Ecto neural progenitor cell (in vitro differentiated cells): ENCODE measurements around the gene RTCB.

Experiments used
- DNase-seq: peaks from one replicate; pipeline ENCODE4 v3.0.0-alpha.2; 2018; ENCODE audit warnings: low spot score

The RTCB gene

DNA sequence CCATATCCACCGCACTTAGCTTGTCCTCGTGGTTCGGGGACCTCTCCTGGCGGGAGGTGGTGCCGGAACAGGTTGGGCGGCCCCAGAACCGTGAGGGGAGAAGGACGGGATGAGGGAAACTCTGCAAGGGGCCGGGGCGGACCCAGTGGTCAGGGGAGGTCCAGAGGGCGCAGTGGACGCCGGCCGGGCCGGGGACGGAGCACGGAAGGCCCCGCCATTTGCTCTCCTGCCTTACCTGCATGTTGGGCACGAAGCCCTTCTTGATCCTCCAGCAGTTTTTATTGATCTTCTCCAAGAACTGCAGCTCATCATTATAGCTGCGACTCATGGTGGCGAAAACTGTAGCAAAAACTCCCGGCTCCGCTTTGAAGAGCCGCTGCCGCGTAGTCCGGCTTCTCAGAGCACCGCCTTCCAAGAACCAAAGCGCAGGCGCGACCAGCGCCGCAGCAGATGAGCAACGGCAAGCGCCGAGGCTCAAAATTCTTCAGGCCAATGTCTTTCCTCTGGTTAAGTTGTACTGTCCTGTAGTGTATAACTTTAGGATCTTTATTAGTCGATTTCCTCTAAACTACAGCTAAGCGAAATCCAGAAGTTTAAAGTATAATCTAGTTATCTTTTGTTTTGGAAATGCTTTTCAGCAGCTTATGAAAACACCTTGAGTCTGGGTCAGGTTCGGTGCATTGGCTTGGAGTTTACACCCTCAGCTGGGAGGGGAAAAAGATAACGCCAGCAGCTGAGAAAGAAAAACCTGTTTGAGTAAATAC is at the start of gene RTCB:
Gene RTCB (minus strand): TSS at position 419 of the 764 bp plus-strand sequence. CDS start 91 bp downstream, at position 328.
- peak; percentile 94 for DNase-seq

DNA sequence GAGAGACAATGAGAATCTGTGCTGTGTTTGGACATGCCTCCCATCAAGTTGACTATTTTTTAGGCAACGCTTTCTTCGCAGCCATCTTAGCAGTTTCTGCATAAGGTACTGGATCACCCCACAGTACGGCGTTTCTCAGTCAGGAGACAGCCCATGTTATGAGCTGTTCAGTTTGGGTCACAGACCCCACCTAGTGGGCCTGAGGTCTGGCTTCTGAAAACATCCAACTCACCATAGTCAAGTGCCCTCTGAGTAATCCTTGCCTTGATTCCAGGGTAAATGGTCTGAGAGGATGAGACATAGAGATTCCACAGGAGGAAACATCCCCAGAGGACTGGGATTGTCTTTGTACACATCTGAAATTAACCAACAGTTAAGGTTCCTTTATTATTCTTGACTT is 45.0 kb upstream of the RTCB start:
- no peak for DNase-seq

DNA sequence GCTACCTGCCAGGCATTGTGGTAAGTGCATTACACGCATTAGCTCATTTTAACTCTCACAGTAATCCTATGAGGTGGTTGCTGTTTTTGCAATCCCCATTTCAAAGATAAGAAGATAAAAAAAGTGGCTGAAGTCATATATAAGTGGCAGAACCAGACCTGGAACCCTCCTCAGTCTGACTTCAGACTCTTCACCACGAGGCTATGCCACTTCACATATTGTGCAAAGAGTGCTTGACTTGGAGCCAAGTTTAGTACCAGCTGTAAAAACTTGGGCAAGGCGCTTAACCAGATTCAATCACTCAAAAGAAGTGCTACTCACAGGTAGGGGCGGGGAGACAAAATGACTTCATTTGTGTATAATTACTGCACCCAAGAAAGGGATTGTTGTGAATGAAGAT is 36.9 kb upstream of the RTCB start:
- DNase-seq, result no peak

- DNase-seq, result no peak
Measured at GRCh38 chr22:32446321-32446720, 34.3 kb upstream of the RTCB start.

GRCh38 chr22:32444068-32444467 is 32.0 kb upstream of the RTCB start:
- DNase-seq, result no peak

DNA sequence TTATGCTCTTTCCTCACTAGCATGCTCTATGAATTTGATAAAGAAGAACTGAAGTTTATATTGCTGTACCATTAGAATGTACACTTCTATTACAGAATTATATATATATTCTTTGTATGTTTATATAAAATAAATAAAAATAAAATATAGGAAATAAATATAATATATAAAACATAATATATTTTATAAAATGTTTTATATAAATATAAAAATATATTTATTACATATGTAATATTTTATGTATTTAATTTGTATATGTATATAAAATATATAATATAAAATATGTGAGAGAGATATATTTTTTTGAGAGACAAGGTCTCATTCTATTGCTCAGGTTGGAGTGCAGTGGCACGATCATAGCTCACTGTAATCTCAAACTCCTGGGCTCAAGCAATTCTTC is 18.3 kb upstream of the RTCB start:
- DNase-seq, result no peak

DNA sequence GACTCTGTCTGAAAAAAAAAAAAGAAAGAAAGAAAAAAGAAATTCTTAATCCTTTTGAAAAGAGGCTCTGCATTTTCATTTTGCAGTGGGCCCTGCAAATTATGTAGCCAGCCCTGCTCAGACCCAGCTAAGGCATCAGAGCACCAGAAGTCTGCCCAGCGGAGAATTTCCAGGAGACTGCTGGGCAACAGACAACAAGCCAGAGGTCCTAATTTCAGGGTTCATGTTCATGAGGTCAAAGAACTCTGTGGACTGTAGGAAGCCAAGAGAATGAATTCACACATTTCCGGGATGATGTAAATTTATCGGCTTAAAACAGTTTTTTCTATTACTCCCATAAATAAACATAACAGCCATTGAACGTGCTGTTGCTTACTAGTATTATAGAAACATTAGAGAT is 14.8 kb upstream of the RTCB start:
- DNase-seq, result no peak

DNA sequence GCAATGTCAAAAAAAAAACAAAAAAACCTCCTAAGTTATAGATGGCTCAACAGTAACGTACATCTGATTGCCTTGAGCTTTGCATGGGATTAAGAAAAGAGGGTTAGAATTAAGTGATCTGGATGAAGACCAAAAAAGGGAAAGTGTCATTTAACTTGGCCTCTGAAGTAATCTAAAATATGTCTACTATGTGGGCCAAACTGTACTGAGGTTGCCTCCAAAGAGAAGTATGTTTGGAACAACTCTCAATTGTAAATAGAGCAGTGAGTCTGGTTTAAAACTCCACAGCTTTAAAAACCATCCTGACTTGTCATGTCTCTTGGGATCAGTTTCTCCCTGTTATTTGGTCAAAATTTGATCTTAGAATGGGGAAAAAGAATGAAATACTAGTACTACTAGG is 11.6 kb upstream of the RTCB start:
- DNase-seq, result no peak

GRCh38 chr22:32422062-32422461 is 10.0 kb upstream of the RTCB start:
- no peak for DNase-seq

DNA sequence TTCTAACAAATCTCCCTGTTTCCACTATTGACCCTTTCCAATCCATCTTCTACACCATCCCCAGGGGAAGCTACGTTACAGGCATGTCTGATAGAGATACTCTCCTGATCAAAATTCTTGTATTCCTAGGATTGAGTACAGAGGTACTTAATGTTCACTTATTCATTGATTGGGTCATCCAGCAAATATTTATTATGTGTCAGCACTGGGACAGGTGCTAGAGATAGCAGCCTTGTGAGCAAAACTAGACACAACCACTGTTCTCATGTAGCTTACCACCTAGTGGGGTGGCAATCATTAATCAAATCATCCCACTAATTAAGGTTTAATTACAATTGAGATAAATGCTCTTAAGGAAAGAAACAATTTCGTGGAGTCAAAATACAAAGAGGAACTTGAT is 9.4 kb upstream of the RTCB start:
- no peak for DNase-seq

DNA sequence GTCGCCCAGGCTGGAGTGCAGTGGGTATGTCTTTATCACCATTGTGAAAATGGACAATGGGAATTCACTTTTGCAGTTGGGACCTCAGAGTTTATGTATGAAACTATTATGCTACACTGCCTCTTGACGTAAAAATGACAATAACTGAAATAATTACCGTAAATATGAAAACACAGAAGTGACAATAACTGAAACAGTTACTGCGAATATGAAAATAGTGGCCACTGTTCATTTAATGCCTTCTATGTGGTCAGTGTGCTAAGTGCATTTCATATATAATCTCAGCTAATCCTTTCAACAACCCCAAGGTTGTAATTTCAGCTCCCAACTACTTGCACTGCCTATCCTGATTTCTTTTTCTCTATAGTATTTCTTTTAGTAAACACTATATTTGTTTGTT is 5.9 kb upstream of the RTCB start:
- no peak for DNase-seq

DNA sequence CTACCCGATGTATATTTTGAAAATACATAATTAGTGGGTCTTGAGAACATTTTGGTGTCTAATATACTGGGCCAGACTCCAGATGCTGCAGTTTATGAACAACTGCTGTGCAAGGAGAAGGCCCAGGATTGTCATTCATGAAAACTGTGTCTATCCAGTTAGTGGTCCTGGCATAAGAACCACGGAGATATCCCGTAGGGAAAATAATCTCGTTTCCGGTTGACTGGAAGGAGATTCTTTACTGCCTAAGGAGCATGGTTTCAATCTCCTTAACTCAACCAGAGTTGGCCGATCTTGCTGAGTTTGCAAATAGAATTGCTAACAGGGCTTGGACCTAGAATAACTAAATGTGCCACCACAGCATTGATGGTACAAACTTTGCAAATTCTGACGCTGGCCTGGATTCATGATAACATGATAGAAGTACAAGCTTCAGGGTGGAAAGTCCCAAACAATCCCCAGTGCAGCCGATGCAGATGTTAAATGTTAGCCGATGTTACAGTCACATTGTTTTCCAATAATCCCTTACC is 4.6 kb upstream of the RTCB start:
- DNase-seq, result no peak

GRCh38 chr22:32414191-32414590 is 2.1 kb upstream of the RTCB start:
- DNase-seq, result no peak

GRCh38 chr22:32413719-32414118 is 1.7 kb upstream of the RTCB start:
- DNase-seq, result no peak

GRCh38 chr22:32411402-32411801 is 645 bp downstream of the RTCB start:
- DNase-seq, result no peak

DNA sequence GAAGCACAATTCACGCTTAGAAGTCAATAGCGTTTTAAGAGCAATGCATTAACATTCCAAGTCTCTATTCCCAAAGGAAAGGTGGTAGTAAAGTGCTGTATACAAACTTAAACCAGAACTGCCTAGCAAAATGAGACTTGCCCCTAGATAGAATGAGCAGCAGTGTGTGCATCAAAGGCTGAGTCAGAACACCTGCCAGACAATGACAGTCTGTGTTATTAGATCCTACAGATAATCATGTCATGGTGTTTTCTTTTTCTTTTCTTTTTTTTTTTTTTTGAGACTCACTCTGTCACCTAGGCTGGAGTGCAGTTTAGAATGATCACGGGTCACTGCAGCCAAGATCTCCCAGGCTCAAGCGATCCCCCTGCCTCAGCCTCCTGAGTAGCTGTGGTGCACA is 1.6 kb downstream of the RTCB start:
- no peak for DNase-seq

DNA sequence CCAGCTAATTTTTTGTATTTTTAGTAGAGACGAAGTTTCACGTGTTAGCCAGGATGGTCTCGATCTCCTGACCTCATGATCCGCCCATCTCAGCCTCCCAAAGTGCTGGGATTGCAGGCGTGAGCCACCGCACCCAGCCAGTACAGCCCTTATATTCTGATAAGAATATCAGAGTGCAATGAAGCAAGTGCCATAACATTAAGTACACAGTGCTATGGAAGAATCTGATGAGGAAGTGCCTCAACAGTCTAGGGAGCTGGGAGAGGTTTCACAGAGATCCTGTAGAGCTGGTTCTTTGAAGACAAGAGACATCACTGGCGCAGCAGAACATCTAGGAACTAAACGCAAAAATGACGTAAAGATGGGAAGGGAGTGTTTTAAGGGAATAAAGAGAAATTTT is 2.1 kb downstream of the RTCB start:
- no peak for DNase-seq

DNA sequence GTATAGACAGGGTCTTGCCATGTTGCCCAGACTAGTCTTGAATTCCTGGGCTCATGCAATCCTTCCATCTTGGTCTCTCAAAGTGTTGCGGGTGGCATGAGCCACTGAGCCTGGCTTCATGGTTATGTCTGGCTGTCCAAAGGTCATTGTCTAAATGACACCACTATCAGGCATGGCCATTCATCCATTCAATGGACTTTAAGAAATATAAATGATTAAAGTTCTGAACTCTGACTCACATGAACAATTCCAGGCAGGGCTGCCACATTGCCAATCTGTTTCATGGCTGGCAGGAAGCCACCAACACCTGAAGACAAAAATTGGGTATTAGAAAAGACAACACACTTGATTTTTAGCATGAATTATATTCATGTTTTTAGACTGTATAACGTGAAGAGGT is 4.1 kb downstream of the RTCB start:
- no peak for DNase-seq

DNA sequence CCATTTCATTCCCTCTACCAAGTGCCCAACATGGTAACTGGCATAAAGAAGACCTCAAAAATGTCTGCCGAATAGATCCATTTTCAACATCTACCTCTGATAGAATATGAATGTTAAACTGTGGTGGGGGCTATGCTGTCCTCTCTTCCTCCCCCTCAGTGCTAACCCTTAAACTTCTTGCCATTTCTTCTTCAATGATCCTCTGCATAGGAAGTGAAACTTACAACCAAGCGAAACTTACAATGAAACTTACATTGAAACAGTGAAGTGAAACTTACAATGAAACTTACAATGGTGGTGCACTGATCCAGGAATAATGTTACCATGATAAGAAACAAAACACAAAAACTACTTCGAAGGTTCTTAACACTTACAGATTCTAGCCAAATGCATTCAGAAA is 4.7 kb downstream of the RTCB start:
- DNase-seq, result no peak

DNA sequence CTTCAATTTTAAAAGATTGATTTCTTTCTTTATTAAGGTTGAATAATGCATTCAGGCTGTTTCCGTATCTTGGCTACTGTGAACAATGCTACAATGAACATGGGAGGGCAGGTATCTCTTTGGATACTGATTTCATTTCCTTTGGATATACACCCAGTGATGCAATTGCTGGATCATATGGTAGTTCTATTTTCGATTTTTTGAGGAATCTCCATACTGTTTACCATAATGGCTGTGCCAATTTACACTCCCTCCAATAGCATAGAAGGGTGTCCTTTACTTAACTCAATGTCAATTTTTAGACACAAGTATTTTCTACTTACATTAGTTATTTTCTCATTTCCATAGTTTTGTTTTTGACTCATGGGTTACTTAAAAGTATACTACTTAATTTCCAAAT is 8.0 kb downstream of the RTCB start:
- no peak for DNase-seq

DNA sequence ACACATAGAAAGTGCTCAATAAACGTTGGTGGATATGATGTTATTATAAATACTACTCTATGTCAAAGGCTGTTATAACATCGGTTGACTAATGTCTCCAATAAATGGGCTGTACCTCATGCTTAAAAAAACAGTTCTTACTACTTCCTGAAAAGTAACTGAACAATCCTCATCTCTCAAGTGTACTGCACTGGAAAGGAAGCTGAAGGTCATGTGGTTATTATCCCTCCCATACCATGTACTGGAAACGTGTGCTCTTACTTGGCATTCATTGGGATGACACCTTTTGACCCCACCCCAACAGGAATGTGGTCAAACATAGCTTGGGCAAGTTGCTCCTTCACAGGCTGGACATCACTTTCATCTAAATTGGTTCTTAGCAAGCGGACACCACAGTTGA is 10.6 kb downstream of the RTCB start:
- DNase-seq, result no peak

- no peak for DNase-seq
Measured at GRCh38 chr22:32396746-32397145, 15.3 kb downstream of the RTCB start.

- DNase-seq, result no peak
Measured at GRCh38 chr22:32396255-32396654, 15.8 kb downstream of the RTCB start.

- DNase-seq, result no peak
Measured at GRCh38 chr22:32395107-32395506, 16.9 kb downstream of the RTCB start.
